OCI-LY3 (cell line): ENCODE measurements around the gene NINJ1.
"Not testable (repeated sequence)": the region's sequence is repeated elsewhere in the genome, so short reads cannot be mapped to it uniquely, and the experiment has no call there.

Source experiments
- H2AFZ ChIP-seq: fragments of 200-600, 300-600 bp; shearing (Covaris generic); 2 replicates; pipeline ENCODE4 v1.6.0; 2014; ENCODE audit warnings: antibody characterized with exemption, low read depth, low read length
- H3K27ac ChIP-seq: fragments of 200-600, 300-600 bp; sonication (generic); 2 replicates; pipeline ENCODE4 v1.5.1; 2014; ENCODE audit warnings: mild to moderate bottlenecking, low read length, moderate library complexity, mixed read lengths
- H3K27me3 ChIP-seq: fragments of 200-600, 300-600 bp; sonication (generic); 2 replicates; pipeline ENCODE4 v1.6.1; 2014; ENCODE audit warnings: low read depth, low read length, mixed read lengths
- H3K36me3 ChIP-seq: fragments of 200-600, 300-600 bp; sonication (generic); replicated peaks from 2 replicates; pipeline ENCODE3; 2014; ENCODE audit warnings: low read depth, low read length, mixed read lengths
- H3K4me1 ChIP-seq: fragments of 300-600, 200-600 bp; sonication (generic); 2 replicates; pipeline ENCODE4 v1.6.1; 2014; ENCODE audit warnings: low read length, mixed read lengths
- H3K4me2 ChIP-seq: fragments of 200-600, 300-600 bp; sonication (generic); 2 replicates; pipeline ENCODE4 v1.6.1; 2014; ENCODE audit warnings: low read length, mixed read lengths
- H3K4me3 ChIP-seq: fragments of 300-600, 200-600 bp; sonication (generic); 2 replicates; pipeline ENCODE4 v1.5.1; 2014; ENCODE audit warnings: antibody characterized with exemption, mild to moderate bottlenecking, low read length, moderate library complexity
- H3K79me2 ChIP-seq: fragments of 300-600, 200-600 bp; shearing (Covaris generic); 2 replicates; pipeline ENCODE4 v1.6.1; 2014; ENCODE audit warnings: mild to moderate bottlenecking, low read length, mixed read lengths
- H3K9ac ChIP-seq: fragments of 300-600, 200-600 bp; shearing (Covaris generic); 2 replicates; pipeline ENCODE4 v1.6.0; 2014; ENCODE audit warnings: mild to moderate bottlenecking, low read length, moderate library complexity
- H3K9me3 ChIP-seq: fragments of 200-600, 300-600 bp; shearing (Covaris generic); 2 replicates; pipeline ENCODE4 v1.6.1; 2014; ENCODE audit warnings: low read length, mixed read lengths; ENCODE audit not compliant: insufficient read depth
- H4K20me1 ChIP-seq: fragments of 200-600, 300-600 bp; sonication (generic); 2 replicates; pipeline ENCODE4 v1.6.1; 2016; ENCODE audit warnings: low read length, mixed read lengths; ENCODE audit not compliant: insufficient read depth
- CTCF ChIP-seq: fragments of 200-600, 300-600 bp; sonication (generic); IDR thresholded peaks from 2 replicates; pipeline ENCODE4 v1.5.1; 2014; ENCODE audit warnings: antibody characterized with exemption, low read length, low read depth
- EZH2phosphoT487 ChIP-seq: fragments of 200-600 bp; shearing (Covaris generic); IDR thresholded peaks from 2 replicates; pipeline ENCODE4 v1.6.1; 2018; ENCODE audit warnings: antibody characterized with exemption, mixed run types, low read depth

NINJ1 gene

DNA sequence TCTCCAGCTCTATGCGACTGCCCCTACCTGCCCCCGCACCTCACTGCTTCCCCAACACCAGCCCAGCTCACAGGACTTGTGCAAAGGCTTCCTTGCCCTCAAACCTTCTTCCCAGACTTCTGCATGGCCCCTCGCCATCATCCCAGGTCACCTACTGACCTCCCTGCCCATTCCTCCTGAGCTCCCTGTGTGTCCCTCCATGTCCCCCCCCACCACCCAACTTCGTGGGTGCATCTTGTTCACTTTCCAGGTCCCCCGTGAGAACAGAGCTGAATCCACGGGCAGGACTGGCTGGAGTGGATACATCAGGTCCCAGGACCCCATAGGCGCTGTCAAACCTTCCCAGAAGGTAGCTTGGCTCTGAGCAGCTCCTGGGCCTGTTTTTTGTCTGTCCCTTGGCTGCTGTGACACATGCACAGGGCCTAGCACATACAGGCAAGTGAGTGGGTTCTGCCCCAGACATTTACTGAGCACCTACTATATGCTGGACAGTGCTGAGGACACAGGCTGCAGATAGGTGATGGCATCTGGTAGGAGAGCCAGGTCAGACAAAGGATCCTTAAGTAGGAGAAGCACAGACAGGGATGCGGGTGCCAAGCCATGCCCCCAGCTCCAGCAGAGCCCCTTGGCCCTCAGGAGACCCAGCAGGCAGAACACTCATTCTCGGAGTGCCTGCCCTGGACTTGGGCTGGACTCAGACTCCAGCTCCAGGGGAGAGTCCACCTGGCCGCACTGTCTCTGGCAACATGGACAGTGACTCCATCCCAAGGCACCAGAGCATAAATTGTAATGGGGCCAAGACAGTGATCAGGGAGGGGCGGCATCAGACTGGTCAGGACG lies 15.0 kb downstream of the NINJ1 start:
- Histone ChIP-seq H3K79me2 (no peaks in the 10 kb centered on the region), H3K27ac (no peak overlapping the region), H3K9ac (no peak overlapping the region), H4K20me1 (0 out of 2 replicates have a peak, but pooled peaks cover 3% of the 10 kb centered on the region), H3K27me3 (no peaks in the 10 kb centered on the region), H3K36me3 (peaks cover 4% of the 10 kb centered on the region), H3K9me3 (no peaks in the 10 kb centered on the region), H3K4me1 (no peaks in the 10 kb centered on the region; the same call in 1 of the 2 replicates), H3K4me3 (no peak overlapping the region), H2AFZ (no peak overlapping the region), H3K4me2 (no peak overlapping the region)
- TF ChIP-seq EZH2phosphoT487 (no peak), CTCF (no peak)

- no peaks in the 10 kb centered on the region for H3K9me3 ChIP-seq
- no peaks in the 10 kb centered on the region for H3K79me2 ChIP-seq
- H4K20me1 ChIP-seq: no peaks in the 10 kb centered on the region
- no peaks in the 10 kb centered on the region for H3K36me3 ChIP-seq
- H3K27ac ChIP-seq: no peak overlapping the region
- no peak overlapping the region for H3K4me2 ChIP-seq
- no peaks in the 10 kb centered on the region for H3K27me3 ChIP-seq
- no peak overlapping the region for H2AFZ ChIP-seq
- H3K4me3 ChIP-seq: no peak overlapping the region
- no peak overlapping the region for H3K9ac ChIP-seq
- H3K4me1 ChIP-seq: peaks cover 9% of the 10 kb centered on the region
- TF ChIP-seq EZH2phosphoT487 (no peak), CTCF (no peak)
Measured at GRCh38 chr9:93117924-93118862, 15.9 kb downstream of the NINJ1 start.

DNA sequence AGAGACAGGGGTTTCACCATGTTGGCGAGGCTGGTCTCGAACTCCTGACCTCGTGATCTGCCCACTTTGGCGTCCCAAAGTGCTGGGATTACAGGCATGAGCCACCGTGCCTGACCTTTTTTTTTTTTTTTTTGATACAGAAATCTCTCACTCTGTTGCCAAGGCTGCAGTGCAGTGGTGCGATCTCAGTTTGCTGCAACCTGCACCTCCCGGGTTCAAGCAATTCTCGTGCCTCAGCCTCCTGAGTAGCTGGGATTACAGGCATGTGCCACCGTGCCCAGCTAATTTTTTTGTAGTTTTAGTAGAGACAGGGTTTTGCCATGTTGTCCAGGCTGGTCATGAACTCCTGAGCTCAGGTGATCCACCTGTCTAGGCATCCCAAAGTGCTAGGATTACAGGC lies 16.5 kb downstream of the NINJ1 start:
- not testable (repeated sequence) for H3K36me3 ChIP-seq, H3K27me3 ChIP-seq, H3K9ac ChIP-seq, H3K9me3 ChIP-seq, H3K27ac ChIP-seq, H3K4me3 ChIP-seq, H3K4me2 ChIP-seq, H3K79me2 ChIP-seq, H4K20me1 ChIP-seq, H2AFZ ChIP-seq
- peaks cover 12% of the 10 kb centered on the region for H3K4me1 ChIP-seq

GRCh38 chr9:93116072-93116961 lies 17.7 kb downstream of the NINJ1 start:
- no peaks in the 10 kb centered on the region for H3K79me2 ChIP-seq
- no peak overlapping the region for H3K4me3 ChIP-seq
- TF ChIP-seq CTCF (no peak), EZH2phosphoT487 (no peak)
- H3K9ac ChIP-seq: no peak overlapping the region
- H2AFZ ChIP-seq: no peak overlapping the region
- H3K27ac ChIP-seq: no peak overlapping the region
- no peak overlapping the region for H3K4me2 ChIP-seq
- H3K4me1 ChIP-seq: peaks cover 12% of the 10 kb centered on the region
- no peaks in the 10 kb centered on the region for H4K20me1 ChIP-seq
- H3K27me3 ChIP-seq: no peaks in the 10 kb centered on the region
- H3K36me3 ChIP-seq: no peaks in the 10 kb centered on the region
- no peaks in the 10 kb centered on the region for H3K9me3 ChIP-seq
